ENCODE data around the gene UFD1. TPM values are rescaled to one million over a fixed set of nuclear protein-coding genes. Genes with fewer than 3 reads are reported as not detected.

The UFD1 gene
- total RNA-seq, 2 experiments from 2014 or later = 88.1 to 90.1 TPM

DNA sequence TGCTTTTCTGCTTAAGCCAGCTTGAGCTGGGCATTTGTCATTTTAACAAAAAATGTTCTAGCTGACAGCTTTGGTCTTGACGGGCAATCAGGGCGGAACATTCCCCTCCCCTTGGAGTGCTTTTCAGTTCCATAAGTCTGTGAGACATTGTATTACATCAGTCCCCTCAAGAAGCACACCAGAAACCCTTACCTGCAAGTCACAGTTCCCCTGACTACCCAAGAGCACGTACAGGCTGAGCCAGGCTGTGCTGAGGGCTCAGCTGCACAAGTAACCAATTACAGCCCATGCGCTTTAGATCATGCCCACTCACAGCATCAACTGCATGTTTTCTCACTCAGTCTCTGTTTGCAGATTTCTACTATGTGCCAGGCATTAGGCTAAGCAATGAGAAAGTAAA, 66.5 kb downstream of the UFD1 start:
- ChIA-PET POLR2A (no interaction called here), CTCF (interaction anchor here (0.6 to 0.8 kb wide), 2 partner anchors 10 to 519 kb away, joined by 3 to 4 read pairs; no protein-coding TSS in a partner anchor)

DNA sequence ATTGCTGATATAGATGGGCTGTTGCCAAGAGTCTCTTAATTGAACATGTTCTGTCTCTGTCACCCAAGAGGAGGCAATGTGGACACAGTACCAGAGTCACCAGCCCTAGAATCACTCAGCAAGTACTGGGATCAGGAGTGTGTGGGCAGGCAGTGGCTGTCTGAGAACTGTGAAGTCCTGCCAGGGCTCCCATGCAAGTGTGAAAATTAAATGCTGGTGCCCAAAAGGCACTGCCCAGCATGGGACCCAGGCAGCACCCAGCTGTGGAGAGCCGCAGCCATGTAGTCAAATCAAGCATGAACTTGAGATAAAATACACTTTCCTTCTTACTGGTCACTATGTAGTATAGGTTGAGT, 67.3 kb downstream of the UFD1 start:
- CTCF ChIA-PET = interaction anchor here (0.8 kb wide), 1 partner anchor 11 kb away, joined by 3 read pairs; no protein-coding TSS in a partner anchor
- POLR2A ChIA-PET = no interaction called here

DNA sequence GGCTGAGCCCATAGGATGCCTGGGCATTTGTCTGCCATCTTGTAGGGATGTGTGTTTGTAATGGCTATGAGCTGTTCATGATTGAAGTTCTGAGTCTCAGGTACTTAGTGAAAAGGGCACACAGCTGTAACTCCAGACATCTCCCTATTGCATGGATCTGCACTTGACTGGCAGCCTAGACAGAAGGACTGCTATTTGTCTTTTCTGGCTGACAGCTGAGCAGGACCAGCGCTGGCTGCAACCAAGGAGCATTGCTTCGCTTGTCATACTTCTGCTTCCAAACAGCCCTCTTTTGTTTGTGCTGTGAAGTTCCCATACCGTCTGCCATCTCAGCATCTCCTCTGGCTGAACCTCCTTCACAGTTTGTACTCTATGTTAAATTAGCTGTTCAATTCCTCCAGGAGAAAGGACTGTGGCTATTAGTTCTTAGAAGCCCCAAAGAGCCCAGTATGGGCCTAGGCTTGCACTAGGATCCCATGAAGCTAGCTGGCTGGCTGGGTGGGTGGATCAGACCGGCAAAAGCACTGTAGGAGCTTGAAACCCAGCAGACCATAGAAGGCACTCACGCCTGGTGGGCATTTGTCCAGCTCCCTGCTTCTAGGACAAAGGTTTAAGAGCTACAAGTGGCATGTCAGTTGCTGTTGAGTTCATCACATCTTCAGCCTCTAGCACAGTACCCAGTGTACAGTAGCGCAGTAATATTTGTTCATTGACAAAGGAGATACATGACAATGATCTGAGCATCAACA, 67.9 kb downstream of the UFD1 start:
- CTCF ChIA-PET = no interaction called here
- POLR2A ChIA-PET = no interaction called here

DNA sequence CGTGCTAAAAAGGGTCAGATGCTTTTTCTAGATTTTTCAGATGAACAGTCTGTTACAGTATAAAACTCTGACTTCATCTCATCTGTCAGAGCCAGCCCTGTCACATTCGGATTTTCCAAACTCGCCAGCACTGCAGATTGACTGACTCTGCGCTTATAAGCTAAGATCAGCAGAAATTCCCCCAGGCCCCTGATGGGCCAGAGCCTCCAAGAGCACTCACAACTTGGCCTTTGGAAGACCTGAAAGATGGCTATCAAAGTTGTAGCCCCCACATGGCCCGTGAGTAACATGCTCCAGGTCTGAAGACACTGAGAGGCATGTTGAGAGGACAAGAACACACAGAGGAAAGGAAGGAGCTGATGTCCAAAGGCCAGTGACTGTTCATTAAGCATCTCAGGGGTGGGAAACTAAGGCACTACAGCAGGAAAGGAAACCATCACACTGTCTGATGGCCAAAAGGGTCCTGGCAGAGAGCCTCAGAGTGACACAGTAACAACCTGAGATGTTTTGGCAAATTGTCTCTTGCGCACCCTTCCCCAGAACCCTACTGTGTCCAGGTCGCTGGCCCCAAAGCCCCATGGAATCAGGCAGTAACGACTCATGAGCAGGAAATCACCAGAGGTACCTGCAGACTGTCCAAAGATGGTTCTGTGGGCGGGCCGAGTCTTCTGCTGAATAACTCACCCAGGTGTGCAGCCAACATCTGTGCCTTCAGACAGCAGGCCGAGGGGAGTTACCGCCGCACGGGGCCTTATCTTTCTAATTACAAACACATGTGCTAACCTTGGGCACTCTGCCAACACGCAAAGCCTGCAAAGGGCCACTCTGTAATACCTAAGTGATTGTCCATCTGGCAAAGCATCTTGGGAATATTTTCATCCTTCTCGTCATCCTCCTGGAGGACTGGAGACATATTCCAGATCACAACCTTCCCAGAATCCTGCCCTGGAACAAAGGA, 71.1 kb downstream of the UFD1 start:
- ChIA-PET POLR2A (no interaction called here), CTCF (no interaction called here)

DNA sequence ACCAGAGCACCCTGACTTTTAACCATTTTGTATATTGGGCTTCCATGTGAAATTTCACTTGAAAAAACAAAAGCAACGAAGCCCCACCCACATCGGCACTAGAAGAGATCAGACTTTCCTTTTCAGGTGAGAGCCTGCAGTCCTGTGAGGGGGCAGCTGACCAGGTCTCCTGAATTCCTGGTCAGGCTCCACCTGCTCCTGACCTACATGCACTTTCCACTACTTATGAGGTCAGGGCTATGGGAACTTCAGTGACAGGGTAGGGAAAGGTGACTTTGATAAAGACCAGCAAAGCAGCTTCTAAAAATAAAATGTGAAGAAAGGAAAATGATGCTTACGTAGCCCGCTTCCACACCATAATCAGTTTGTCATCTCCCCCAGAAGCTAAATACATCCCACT, 72.1 kb downstream of the UFD1 start:
- ChIA-PET POLR2A (no interaction called here), CTCF (no interaction called here)

DNA sequence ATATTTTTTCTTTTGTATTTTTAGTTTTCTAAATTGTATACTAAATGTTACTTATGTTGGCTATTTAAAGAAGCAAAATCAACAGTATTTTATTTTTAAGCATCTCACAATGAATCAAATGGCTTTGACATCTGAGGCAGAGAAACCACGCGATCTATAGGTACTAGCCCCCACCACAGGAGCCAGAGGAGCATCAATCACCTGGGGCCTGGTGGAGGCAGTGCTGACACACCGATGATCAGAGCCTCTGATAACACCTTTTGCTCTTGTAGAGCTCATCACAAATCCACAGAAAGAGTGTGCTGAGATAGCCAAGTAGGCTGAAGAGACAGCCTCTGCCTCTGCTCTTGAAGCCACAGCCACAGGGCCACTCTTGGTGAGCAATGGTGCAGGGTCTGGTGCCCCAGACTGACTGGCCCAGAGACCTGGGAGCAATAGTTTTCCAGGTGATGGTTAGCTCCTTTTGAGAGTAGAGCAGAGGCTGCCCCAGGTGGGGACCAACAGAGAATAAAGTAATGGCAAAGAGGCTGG, 72.6 kb downstream of the UFD1 start:
- CTCF ChIA-PET = no interaction called here
- POLR2A ChIA-PET = no interaction called here

DNA sequence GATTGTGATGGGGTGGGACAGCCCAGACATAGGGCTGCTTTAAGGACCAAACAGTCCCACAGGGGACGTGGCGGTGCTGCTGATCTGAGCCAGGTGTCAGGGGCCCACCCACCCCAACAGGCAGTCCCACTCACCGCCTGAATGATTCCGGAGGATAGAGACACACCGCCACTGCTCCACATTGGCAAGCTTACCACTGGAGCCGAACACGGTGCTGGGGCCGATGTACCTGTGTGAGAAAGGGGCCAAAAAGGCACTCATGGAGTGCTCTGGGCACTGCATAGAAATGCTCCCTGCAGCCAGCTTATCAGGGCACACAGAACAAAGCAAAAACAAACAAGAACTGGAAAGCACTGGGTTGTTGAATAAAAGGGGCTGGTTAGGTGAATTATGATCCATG, 73.3 kb downstream of the UFD1 start:
- POLR2A ChIA-PET = no interaction called here
- CTCF ChIA-PET = no interaction called here

DNA sequence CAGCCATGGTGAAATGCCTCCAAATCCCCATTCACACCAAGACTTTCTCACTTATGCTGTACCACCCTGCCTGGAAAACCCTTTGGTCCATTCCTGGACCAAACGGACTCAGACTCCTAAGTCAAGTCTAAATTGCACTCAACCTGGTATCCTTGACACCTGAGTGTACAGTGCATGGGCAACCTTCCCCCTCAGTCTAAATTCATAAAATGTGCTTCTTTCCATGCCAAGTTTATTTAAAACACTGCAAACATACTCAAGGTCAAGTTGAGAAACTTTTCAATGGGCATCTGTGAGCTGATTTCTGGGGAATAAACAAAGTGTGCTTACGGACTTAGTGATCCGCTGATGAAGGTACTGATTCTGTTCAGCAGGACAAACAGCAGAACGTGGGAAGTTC, 73.9 kb downstream of the UFD1 start:
- ChIA-PET CTCF (no interaction called here), POLR2A (no interaction called here)

DNA sequence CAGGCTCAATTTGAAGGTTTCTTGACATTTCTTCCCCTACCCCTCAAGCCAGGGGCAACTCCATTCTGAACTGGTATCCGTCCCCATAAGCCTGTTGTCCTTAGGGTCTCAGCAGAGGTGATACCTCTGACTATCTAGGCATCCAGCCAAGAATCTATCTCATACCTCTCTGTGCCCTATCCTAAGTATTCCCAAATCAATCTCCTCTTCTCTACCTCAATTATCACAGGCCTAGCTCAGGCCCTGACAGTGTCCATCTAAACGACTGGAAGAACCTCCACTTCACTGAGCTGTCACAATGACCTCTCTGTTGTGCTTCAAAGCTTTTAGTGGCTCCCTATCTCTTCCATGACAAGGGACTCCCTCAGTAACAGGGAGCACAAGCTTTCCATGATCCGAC, 74.3 kb downstream of the UFD1 start:
- ChIA-PET POLR2A (no interaction called here), CTCF (interaction anchor here (1.2 kb wide), 1 partner anchor 10 kb away, joined by 3 read pairs; no protein-coding TSS in a partner anchor)

DNA sequence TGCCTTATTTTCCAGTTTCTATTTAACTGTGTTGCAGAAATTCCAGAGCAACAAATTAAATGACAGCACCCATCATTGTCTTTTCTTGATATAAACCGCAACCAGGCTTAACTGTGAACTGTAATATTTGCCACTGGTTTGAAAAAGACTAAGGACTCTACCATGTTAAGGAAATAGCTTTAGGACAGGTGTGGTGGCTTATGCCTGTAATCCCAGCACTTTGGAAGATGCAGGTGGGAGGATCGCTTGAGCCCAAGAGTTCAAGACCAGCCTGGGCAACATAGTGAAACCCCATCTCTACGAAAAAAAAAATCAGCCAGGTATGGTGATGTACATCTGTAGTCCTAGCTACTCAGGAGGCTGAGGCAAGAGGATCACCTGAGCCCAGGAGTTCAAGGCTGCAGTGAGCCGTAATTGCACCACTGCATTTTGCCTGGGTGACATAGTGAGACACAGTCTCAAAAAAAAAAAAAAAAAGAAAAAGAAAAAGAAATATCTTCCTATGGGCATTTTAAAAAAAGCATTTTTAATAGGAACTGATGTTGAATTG, 76.3 kb downstream of the UFD1 start:
- POLR2A ChIA-PET = no interaction called here
- CTCF ChIA-PET = no interaction called here

DNA sequence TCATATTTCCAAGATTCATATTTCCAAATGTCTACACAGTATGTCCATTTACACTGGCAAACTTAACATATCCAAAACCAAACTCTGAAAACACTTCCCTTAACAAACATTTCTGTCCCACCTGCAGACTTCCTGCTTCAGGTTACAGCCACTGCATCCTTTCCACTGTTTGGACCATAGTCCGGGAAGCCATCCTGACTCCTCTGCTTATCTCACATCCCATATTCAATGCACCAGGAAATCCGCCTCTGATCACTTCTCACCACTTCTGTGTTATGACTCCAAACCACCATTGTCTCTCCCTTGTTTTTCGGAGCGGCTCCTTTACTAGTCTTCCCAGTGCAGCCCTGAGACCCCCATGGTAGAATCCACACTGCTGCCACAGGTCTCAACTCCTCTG, 77.5 kb downstream of the UFD1 start:
- ChIA-PET POLR2A (no interaction called here), CTCF (no interaction called here)

DNA sequence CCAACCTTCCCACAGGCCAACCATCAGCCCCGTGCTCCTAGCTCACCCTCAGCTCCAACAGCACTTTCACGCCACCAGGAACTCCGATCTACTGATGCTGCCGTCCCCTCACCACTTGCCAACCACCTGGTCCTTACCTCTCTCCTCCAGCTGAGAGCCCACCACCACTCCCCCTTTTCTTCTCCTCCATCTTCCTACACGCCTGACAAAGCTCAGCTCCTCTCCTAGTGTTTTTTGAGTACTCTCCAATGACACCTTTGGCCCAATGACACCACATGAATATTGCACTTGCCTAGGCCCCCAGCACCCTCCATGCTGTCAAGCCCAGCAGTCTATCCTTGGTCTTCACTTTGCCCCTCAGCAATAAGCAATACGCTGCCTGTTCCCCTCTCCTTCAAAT, 78.1 kb downstream of the UFD1 start:
- CTCF ChIA-PET = no interaction called here
- POLR2A ChIA-PET = no interaction called here

Other genes starting within 250 kb of the UFD1 start
- gene CLTCL1, start 187.5 kb downstream of the UFD1 start, total RNA-seq = under 1 TPM; 0.42 to 0.61 TPM
- gene HIRA, start 47.5 kb downstream of the UFD1 start, total RNA-seq = 10 to 100 TPM; 45.2 to 49.6 TPM
- 10 to 100 TPM; 46.1 to 47.5 TPM for gene MRPL40, start 46.6 kb downstream of the UFD1 start, total RNA-seq
- 10 to 100 TPM; 23.7 to 24.7 TPM for gene C22orf39, start 31.5 kb downstream of the UFD1 start, total RNA-seq
- gene CDC45, start 727 bp upstream of the UFD1 start, total RNA-seq = 100 to 1,000 TPM; 114 to 115 TPM
- not detected for gene CLDN5, start 45.2 kb upstream of the UFD1 start, total RNA-seq
- gene SEPTIN5, start 235.3 kb upstream of the UFD1 start, total RNA-seq = under 1 TPM; 0.38 to 0.86 TPM
- gene GP1BB, start 244.3 kb upstream of the UFD1 start, total RNA-seq = under 1 TPM in 1 of 2 experiments, not detected in 1; 0.15 TPM